Islet precursor cell (in vitro differentiated cells): ENCODE measurements around the gene PALMD.

ENCODE experiments used
- DNase-seq: peaks from one replicate; pipeline ENCODE4 v3.0.0-alpha.2; 2018

PALMD gene

GRCh38 chr1:99645699-99646531 lies at the start of gene PALMD:
TSS of gene PALMD (plus strand) at chr1:99646113. CDS start at chr1:99646318, 205 bp downstream.
- peak; percentile 86 for DNase-seq

- no peak for DNase-seq
Measured at GRCh38 chr1:99598738-99599411, 47.0 kb upstream of the PALMD start.

- DNase-seq: peak; percentile 95
Measured at GRCh38 chr1:99599678-99600175, 46.2 kb upstream of the PALMD start.

GRCh38 chr1:99600782-99601181 lies 45.1 kb upstream of the PALMD start:
- DNase-seq: peak; percentile 56

GRCh38 chr1:99601208-99601607 lies 44.7 kb upstream of the PALMD start:
- DNase-seq: no peak

- DNase-seq: no peak
Measured at GRCh38 chr1:99601709-99602403, 44.1 kb upstream of the PALMD start.

GRCh38 chr1:99602404-99602969 lies 43.4 kb upstream of the PALMD start:
- no peak for DNase-seq

- no peak for DNase-seq
Measured at GRCh38 chr1:99603699-99604560, 42.0 kb upstream of the PALMD start.

- no peak for DNase-seq
Measured at GRCh38 chr1:99606306-99606705, 39.6 kb upstream of the PALMD start.

GRCh38 chr1:99607590-99607989 lies 38.3 kb upstream of the PALMD start:
- DNase-seq: no peak

- no peak for DNase-seq
Measured at GRCh38 chr1:99608058-99608457, 37.9 kb upstream of the PALMD start.

GRCh38 chr1:99613716-99614115 lies 32.2 kb upstream of the PALMD start:
- no peak for DNase-seq

GRCh38 chr1:99614728-99615127 lies 31.2 kb upstream of the PALMD start:
- no peak for DNase-seq

GRCh38 chr1:99619583-99619982 lies 26.3 kb upstream of the PALMD start:
- no peak for DNase-seq

- DNase-seq: no peak
Measured at GRCh38 chr1:99621340-99621901, 24.5 kb upstream of the PALMD start.

GRCh38 chr1:99622702-99623347 lies 23.1 kb upstream of the PALMD start:
- DNase-seq: no peak

GRCh38 chr1:99623554-99623953 lies 22.4 kb upstream of the PALMD start:
- no peak for DNase-seq

GRCh38 chr1:99627615-99628014 lies 18.3 kb upstream of the PALMD start:
- DNase-seq: no peak

GRCh38 chr1:99629164-99629563 lies 16.7 kb upstream of the PALMD start:
- DNase-seq: no peak

- no peak for DNase-seq
Measured at GRCh38 chr1:99634971-99635624, 10.8 kb upstream of the PALMD start.

GRCh38 chr1:99635664-99636063 lies 10.2 kb upstream of the PALMD start:
- no peak for DNase-seq
